Measurements from ENCODE around the gene PIM2. TPM values are rescaled to one million over a fixed set of nuclear protein-coding genes. Genes with fewer than 3 reads are reported as not detected.

Gene PIM2
- total and polyA plus RNA-seq, 8 donors: 1.3 to 8.6 (median 2.9) TPM

GRCh38 chrX:48937054-48937907 lies 18.5 kb upstream of the PIM2 start:
- Histone ChIP-seq H3K36me3 (peaks cover 0 to 6% (median 0%) of the 10 kb centered on the region in 3 donors), H3K9me3 (no peaks in the 10 kb centered on the region), H3K4me3 (no peak overlapping the region), H3K27ac (peak overlapping the region in 2 of 4 donors; percentile 12 to 23), H3K27me3 (no peaks in the 10 kb centered on the region), H3K4me1 (peaks cover 0 to 3% (median 0%) of the 10 kb centered on the region in 3 donors)
- no peak for TF ChIP-seq CTCF (IDR thresholded peaks at IDR 0.05)
- FAIRE-seq (no peak), DNase-seq (peak in 1 of 6 donors; percentile 50), ATAC-seq (peak in 3 of 4 donors; percentile 55 to 64 (median 57))
- intact Hi-C loops (cut with DNase I): no loop called here
- 64 to 68% methylated on average over 9 of the region's 9 CpGs for WGBS, 2 donors

GRCh38 chrX:48936429-48937053 lies 17.7 kb upstream of the PIM2 start:
- H3K36me3 ChIP-seq: peaks cover 0 to 6% (median 0%) of the 10 kb centered on the region in 3 donors
- H3K27me3 ChIP-seq: no peaks in the 10 kb centered on the region
- no peak for ATAC-seq
- H3K4me3 ChIP-seq: no peak overlapping the region
- H3K27ac ChIP-seq: no peak overlapping the region
- DNase-seq: no peak
- TF ChIP-seq CTCF (IDR thresholded peaks at IDR 0.05): no peak
- WGBS, 2 donors: 89 to 91% methylated on average over 8 of the region's 8 CpGs
- no peak for FAIRE-seq
- peaks cover 0 to under 1% (median 0%) of the 10 kb centered on the region in 3 donors for H3K4me1 ChIP-seq
- intact Hi-C loops (cut with DNase I): no loop called here
- no peaks in the 10 kb centered on the region for H3K9me3 ChIP-seq

- no peak overlapping the region for H3K27ac ChIP-seq
- H3K36me3 ChIP-seq: peaks cover 0 to 6% (median 0%) of the 10 kb centered on the region in 3 donors
- FAIRE-seq (no peak), DNase-seq (no peak), ATAC-seq (no peak)
- TF ChIP-seq CTCF (IDR thresholded peaks at IDR 0.05): no peak
- intact Hi-C loops (cut with DNase I): no loop called here
- no peaks in the 10 kb centered on the region for H3K27me3 ChIP-seq
- no peak overlapping the region for H3K4me3 ChIP-seq
- 74 to 76% methylated on average over 1 of the region's 1 CpG for WGBS, 2 donors
- no peaks in the 10 kb centered on the region for H3K4me1 ChIP-seq
- no peaks in the 10 kb centered on the region for H3K9me3 ChIP-seq
Observed at GRCh38 chrX:48935301-48935670, 16.5 kb upstream of the PIM2 start.

GRCh38 chrX:48934581-48935300 lies 15.9 kb upstream of the PIM2 start:
- WGBS, 2 donors: 64 to 86% methylated on average over 7 of the region's 7 CpGs
- no peak for TF ChIP-seq CTCF (IDR thresholded peaks at IDR 0.05)
- Histone ChIP-seq H3K4me1 (no peaks in the 10 kb centered on the region), H3K27ac (no peak overlapping the region), H3K9me3 (no peaks in the 10 kb centered on the region), H3K27me3 (no peaks in the 10 kb centered on the region), H3K4me3 (no peak overlapping the region), H3K36me3 (peaks cover 0 to 6% (median 0%) of the 10 kb centered on the region in 3 donors)
- intact Hi-C loops (cut with DNase I): no loop called here
- FAIRE-seq (no peak), ATAC-seq (no peak), DNase-seq (no peak)

Measured in pancreas (tissue), 10 donors.